Activated CD8-positive, alpha-beta memory T cell treated with anti-CD3 and anti-CD28 coated beads for 36 hours (primary cell): ENCODE data around the gene LCE3A. TPM values are rescaled to one million over a fixed set of nuclear protein-coding genes. Genes with fewer than 3 reads are reported as not detected.
"Not testable (repeated sequence)": the region's sequence is repeated elsewhere in the genome, so short reads cannot be mapped to it uniquely, and the experiment has no call there.

ENCODE experiments used
- CTCF ChIA-PET: fragments of 350-600 bp; sonication (Branson Sonifier 250); formaldehyde crosslinking; loops from one replicate; lab custom pipeline; 2021; ENCODE audit warnings: antibody characterized with exemption; lab: Charles Lee
- POLR2A ChIA-PET: fragments of 350-600 bp; sonication (Branson Sonifier 250); formaldehyde crosslinking; loops from one replicate; lab custom pipeline; 2021; ENCODE audit warnings: antibody characterized with exemption; lab: Charles Lee
- total RNA-seq, 2 experiments: library from RNA; stranded (reverse); gene quantifications; one replicate each; pipeline ENCODE4 v1.2.3, GENCODE V29; 2021

Gene LCE3A, protein sequence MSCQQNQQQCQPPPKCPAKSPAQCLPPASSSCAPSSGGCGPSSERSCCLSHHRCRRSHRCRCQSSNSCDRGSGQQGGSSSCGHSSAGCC
- total RNA-seq, result not detected

DNA sequence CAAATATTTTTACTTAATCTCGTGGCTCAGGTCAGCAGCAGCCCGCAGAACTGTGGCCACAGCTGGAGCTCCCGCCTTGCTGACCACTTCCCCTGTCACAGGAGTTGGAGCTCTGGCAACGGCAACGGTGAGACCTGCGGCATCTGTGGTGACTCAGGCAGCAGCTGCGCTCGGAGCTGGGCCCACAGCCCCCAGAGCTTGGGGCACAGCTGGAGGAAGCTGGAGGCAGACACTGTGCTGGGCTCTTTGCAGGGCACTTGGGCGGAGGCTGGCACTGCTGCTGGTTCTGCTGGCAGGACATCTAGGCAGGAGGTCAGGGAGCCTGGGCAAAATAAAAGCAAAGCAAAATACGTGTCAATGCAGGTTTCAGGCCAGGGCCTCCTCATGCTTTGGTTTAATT lies at the start of gene LCE3A:
LCE3A (minus strand) TSS at position 301 of the 400 bp plus-strand sequence; CDS start at position 301, 0 bp downstream.
- POLR2A ChIA-PET, result no interaction called here
- CTCF ChIA-PET, result no interaction called here

- POLR2A ChIA-PET, result no interaction called here
- CTCF ChIA-PET, result no interaction called here
Observed at GRCh38 chr1:152667648-152668047, 44.7 kb upstream of the LCE3A start.

GRCh38 chr1:152666171-152666570 lies 43.3 kb upstream of the LCE3A start:
- POLR2A ChIA-PET, CTCF ChIA-PET: not testable (repeated sequence)

GRCh38 chr1:152663098-152663497 lies 40.2 kb upstream of the LCE3A start, which contains the start of gene LCE2D:
LCE2D (plus strand) TSS chr1:152663380; CDS start chr1:152664106, 726 bp downstream.
- CTCF ChIA-PET, result no interaction called here
- POLR2A ChIA-PET, result no interaction called here

GRCh38 chr1:152658649-152659048 lies 35.7 kb upstream of the LCE3A start:
- ChIA-PET POLR2A (no interaction called here), CTCF (no interaction called here)

- CTCF ChIA-PET, result no interaction called here
- POLR2A ChIA-PET, result interaction anchor here (0.6 kb wide), 1 partner anchor 118 kb away, joined by 3 read pairs; no protein-coding TSS in a partner anchor
Observed at GRCh38 chr1:152657677-152658076, 34.8 kb upstream of the LCE3A start.

GRCh38 chr1:152656459-152656858 lies 33.6 kb upstream of the LCE3A start:
- ChIA-PET CTCF (interaction anchor here (0.6 kb wide), 1 partner anchor 17 kb away, joined by 3 read pairs; no protein-coding TSS in a partner anchor), POLR2A (no interaction called here)

DNA sequence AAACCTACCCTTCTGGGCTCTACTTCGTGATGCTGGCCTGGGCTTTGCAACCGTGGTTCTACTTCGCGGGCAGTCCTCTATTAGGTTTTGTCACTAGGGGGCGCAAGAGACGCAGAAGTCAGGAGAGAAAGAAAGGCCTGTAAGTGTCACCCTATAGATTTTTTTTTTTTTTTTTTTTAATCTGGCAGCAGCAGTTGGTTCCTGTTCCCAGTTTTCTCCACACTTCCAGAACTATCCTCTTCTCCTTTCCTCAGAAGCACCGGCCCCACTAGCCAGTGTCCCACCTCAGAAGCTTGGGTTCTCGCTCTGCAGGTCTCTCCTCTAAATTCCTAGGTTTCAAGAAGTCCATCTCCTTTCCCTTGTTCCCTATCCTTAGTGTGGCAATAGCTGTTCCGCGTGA lies 31.2 kb upstream of the LCE3A start:
- POLR2A ChIA-PET, result no interaction called here

DNA sequence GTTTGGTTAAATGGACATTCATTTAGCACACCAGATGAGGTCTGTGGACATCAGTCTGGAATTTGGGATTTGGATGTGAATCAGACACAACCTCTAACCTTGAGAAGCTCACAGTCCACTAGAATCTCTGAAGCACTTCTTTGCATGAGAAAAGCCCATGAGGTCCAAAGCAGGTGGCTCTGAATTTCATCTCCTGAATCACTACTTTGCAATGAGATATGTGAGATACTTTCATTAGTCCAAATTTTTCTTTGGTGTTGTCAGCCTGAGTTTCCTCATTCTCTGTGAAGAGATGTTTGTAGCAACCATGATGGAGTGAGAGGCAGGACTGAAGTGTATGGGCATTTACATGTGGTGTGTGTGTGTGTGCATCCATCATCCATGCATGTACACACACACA lies 23.8 kb upstream of the LCE3A start:
- ChIA-PET POLR2A (interaction anchor here (0.6 kb wide), 1 partner anchor 57 kb away, joined by 3 read pairs; no protein-coding TSS in a partner anchor), CTCF (no interaction called here)

More for the DNA sequence above, 31.2 kb upstream of the LCE3A start:
- CTCF ChIA-PET, result interaction anchor here (0.7 to 1.3 kb wide), 7 partner anchors 9 to 846 kb away, joined by 3 to 5 read pairs (median 3); no protein-coding TSS in a partner anchor

DNA sequence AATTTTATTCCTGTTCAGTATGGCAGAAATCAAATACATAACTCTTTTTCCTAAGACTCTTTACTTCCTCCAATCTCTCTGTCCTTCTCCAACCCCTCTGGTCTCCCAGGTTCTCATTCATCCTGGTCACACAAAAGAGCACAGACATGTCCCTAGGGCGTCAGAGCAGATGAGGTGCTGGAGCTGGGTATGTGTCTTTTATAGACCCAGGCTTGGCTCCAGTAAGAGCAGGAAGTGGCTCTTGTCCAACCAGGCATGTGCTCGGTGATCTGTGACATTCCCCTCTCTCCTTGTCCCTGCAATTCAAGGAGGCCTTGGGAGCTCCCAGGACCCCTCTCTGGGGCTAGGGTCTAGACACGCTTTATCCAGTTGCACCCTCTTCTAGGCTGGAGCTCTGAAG lies 22.2 kb upstream of the LCE3A start:
- POLR2A ChIA-PET, result no interaction called here
- CTCF ChIA-PET, result interaction anchor here (0.9 kb wide), 1 partner anchor 9 kb away, joined by 3 read pairs; no protein-coding TSS in a partner anchor

GRCh38 chr1:152643945-152644344 lies 21.0 kb upstream of the LCE3A start:
- ChIA-PET CTCF (no interaction called here), POLR2A (no interaction called here)

DNA sequence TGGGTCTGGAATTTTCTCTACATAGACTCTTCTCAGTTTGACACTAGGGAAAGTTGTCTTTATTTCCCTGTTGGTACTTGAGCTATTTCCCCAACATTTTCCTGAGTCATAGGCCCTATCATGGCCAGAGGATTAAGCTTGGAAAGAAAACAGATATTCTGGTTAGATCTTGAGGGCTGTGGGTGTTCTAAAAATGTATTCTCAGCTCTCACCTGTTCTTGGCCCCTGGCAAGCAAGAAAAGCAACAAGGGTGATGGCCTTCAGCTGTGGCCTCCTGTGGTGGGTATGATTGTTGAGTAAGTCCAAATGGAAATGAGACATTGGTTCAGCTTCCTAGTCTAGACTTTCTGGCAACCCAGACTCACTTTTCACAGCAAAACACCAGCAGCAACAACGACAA lies 17.4 kb upstream of the LCE3A start:
- ChIA-PET POLR2A (no interaction called here), CTCF (no interaction called here)

DNA sequence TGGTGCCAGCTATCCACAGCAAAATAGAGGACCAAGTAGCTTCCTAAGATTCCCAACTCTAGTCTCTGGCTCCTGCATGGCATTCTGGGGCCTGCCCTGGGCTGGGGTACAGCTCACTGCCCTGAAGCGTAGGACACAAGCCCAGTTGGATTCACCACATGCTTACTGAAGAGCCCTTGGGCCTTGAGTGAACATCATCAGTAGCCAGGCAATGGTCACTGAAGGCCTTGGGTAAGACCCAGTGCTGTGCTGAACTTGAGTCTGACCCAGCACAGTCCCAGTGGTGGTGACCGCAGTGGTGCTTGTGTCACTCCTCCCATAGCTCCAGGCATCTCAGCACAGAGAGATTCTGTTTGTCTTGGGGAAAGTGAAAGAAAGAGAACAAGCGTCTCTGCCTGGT lies 7.7 kb upstream of the LCE3A start:
- ChIA-PET CTCF (no interaction called here), POLR2A (no interaction called here)

- POLR2A ChIA-PET, result no interaction called here
- CTCF ChIA-PET, result no interaction called here
Observed at GRCh38 chr1:152626744-152627143, 3.8 kb upstream of the LCE3A start.

DNA sequence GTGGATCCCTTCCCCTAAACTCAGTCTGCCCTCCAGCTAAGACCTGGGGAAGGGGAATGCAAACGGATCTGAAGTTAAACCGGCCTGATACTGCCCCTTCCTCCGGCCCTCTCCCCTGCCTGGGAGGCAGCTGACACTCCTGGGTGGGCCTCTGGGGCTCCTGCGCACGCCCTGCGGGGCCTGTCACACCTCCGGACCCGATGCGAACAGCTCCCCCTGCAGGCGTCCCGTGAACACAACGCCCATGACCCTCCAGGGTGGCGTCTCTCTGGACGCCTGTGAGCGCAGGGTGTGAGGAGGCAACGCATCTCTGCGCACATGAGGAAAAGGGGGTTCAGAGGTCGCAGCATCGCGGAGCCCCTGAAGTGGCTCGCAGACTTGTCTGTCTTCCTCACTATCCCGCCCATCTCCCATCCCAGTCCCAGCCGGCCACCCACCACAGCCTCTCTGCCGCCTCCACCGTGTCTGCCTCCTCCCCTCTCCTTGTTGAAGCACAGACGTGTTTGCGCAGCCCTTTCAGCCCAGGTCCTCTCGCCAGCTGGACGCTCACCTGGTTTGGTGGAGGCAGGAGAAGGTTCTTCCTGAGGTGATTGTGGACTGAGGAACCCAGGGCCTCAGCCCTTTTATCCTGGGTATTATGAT lies 421 bp upstream of the LCE3A start:
- CTCF ChIA-PET, result no interaction called here
- POLR2A ChIA-PET, result no interaction called here

GRCh38 chr1:152621993-152622392 lies 910 bp downstream of the LCE3A start:
- ChIA-PET POLR2A (no interaction called here), CTCF (no interaction called here)

DNA sequence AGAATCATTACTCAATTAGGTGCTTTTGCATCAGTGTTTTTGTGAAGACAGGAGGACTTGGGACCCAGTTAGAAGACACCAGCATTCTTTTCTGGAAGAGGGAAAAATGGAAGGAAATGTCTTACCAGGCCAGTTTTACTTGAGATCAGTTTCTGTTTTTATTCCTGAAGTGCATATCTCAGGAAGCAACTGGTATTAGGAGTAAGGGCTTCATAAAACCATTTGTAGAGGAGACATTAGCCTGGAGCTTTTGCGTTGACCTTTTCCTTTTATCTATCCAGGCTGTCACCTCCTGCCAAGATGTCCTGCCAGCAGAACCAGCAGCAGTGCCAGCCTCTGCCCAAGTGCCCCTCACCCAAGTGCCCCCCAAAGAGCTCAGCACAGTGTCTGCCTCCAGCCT lies 9.4 kb downstream of the LCE3A start, which contains the start of gene LCE3B:
LCE3B (plus strand) TSS at position 301 of the 400 bp plus-strand sequence; CDS start at position 301, 0 bp downstream.
- POLR2A ChIA-PET, result no interaction called here
- CTCF ChIA-PET, result no interaction called here

DNA sequence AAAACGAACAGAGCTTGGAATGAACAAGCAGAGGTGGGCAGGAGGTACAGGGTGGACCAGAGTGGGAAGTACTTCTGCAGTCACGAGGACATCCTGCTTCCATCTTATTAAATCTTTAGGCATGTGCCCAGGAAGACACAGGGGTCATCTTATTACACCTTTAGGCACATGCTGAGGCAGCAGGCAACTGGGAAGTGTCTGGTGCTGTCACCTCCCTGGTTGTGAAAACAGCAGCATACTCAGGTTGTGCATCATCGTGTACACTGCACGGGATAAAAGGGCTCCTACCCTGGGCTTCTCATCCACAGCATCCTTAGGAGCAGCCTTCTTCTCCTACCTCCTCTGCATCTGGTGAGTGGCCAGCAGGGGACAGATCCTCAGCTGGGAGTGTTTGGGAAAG lies 23.0 kb downstream of the LCE3A start, which contains the start of gene LCE3C:
LCE3C (plus strand) TSS at position 301 of the 400 bp plus-strand sequence. CDS start 498 bp downstream, outside the sequence.
- POLR2A ChIA-PET, result no interaction called here
- CTCF ChIA-PET, result no interaction called here

GRCh38 chr1:152596986-152597385 lies 25.9 kb downstream of the LCE3A start:
- ChIA-PET CTCF (no interaction called here), POLR2A (no interaction called here)

GRCh38 chr1:152585586-152585985 lies 37.3 kb downstream of the LCE3A start:
- CTCF ChIA-PET, result no interaction called here
- POLR2A ChIA-PET, result no interaction called here

DNA sequence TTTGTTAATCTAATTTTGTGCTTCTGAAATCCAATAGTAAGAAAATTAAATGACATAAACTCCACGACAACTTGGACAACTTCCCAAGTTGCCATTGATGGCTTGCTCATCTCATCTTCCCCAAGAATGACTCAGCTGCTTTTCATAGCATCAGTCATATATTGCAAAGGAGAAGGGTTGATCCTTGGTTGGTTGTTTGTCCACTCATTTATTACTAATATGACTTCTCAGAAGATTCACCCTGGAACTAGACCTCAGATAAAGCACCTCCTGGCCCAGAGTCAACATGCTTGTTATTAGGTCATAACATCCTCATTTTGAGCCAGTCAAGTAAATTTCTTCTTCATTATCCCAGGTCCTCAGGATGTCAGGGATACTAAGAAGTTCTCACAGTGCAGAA lies 40.3 kb downstream of the LCE3A start:
- CTCF ChIA-PET, result no interaction called here

More for the DNA sequence above, 40.3 kb downstream of the LCE3A start:
- POLR2A ChIA-PET, result no interaction called here
